BE2C (cell line): ENCODE results near the gene C1QL3.

Source experiments
- DNase-seq: peaks from one replicate; pipeline ENCODE4 v3.0.0-alpha.2; 2020
- H3K27me3 ChIP-seq: fragments of 250-450 bp; sonication (Bioruptor Pico); 2 replicates; pipeline ENCODE4 v1.5.1; 2020; ENCODE audit warnings: mild to moderate bottlenecking
- H3K36me3 ChIP-seq: fragments of 250-450 bp; sonication (Bioruptor Pico); 2 replicates; pipeline ENCODE4 v1.5.1; 2020; ENCODE audit warnings: mild to moderate bottlenecking
- H3K4me1 ChIP-seq: fragments of 250-450 bp; sonication (Bioruptor Pico); 2 replicates; pipeline ENCODE4 v1.5.1; 2020
- H3K4me3 ChIP-seq: 2 replicates; pipeline ENCODE4 v1.5.1; 2011; ENCODE audit warnings: low read depth, low read length
- H3K9me3 ChIP-seq: fragments of 250-450 bp; sonication (Bioruptor Pico); 2 replicates; pipeline ENCODE4 v1.5.1; 2020
- CTCF ChIP-seq: IDR thresholded peaks from 2 replicates; pipeline ENCODE4 v1.5.1; 2012; ENCODE audit warnings: mild to moderate bottlenecking, low read depth, low read length

Gene C1QL3

GRCh38 chr10:16547973-16548372, 26.3 kb upstream of the C1QL3 start:
- H3K36me3 ChIP-seq, result no peaks in the 10 kb centered on the region
- TF ChIP-seq CTCF, result no peak
- no peaks in the 10 kb centered on the region for H3K4me1 ChIP-seq
- no peaks in the 10 kb centered on the region for H3K9me3 ChIP-seq
- H3K27me3 ChIP-seq, result no peaks in the 10 kb centered on the region
- no peak for DNase-seq
- no peak overlapping the region for H3K4me3 ChIP-seq

- no peaks in the 10 kb centered on the region for H3K4me1 ChIP-seq
- H3K36me3 ChIP-seq, result no peaks in the 10 kb centered on the region
- TF ChIP-seq CTCF, result peak; percentile 73
- H3K4me3 ChIP-seq, result no peak overlapping the region
- peak; percentile 10 for DNase-seq
- H3K27me3 ChIP-seq, result no peaks in the 10 kb centered on the region
- H3K9me3 ChIP-seq, result no peaks in the 10 kb centered on the region
Observed at GRCh38 chr10:16545116-16545736, 23.5 kb upstream of the C1QL3 start.

- Histone ChIP-seq H3K4me3 (no peak overlapping the region), H3K9me3 (no peaks in the 10 kb centered on the region), H3K4me1 (no peaks in the 10 kb centered on the region), H3K27me3 (no peaks in the 10 kb centered on the region), H3K36me3 (no peaks in the 10 kb centered on the region)
- DNase-seq, result no peak
- no peak for TF ChIP-seq CTCF
Observed at GRCh38 chr10:16544591-16544990, 22.9 kb upstream of the C1QL3 start.

GRCh38 chr10:16544099-16544498, 22.4 kb upstream of the C1QL3 start:
- Histone ChIP-seq H3K4me3 (no peak overlapping the region), H3K27me3 (no peaks in the 10 kb centered on the region), H3K4me1 (no peaks in the 10 kb centered on the region), H3K9me3 (no peaks in the 10 kb centered on the region), H3K36me3 (no peaks in the 10 kb centered on the region)
- TF ChIP-seq CTCF, result no peak
- no peak for DNase-seq

GRCh38 chr10:16536155-16536554, 14.5 kb upstream of the C1QL3 start:
- H3K4me1 ChIP-seq, result no peaks in the 10 kb centered on the region
- H3K4me3 ChIP-seq, result no peak overlapping the region
- no peaks in the 10 kb centered on the region for H3K9me3 ChIP-seq
- no peak for DNase-seq
- H3K27me3 ChIP-seq, result no peaks in the 10 kb centered on the region
- TF ChIP-seq CTCF, result no peak
- no peaks in the 10 kb centered on the region for H3K36me3 ChIP-seq

- no peak for DNase-seq
- peaks cover 5% of the 10 kb centered on the region for H3K27me3 ChIP-seq
- H3K36me3 ChIP-seq, result no peaks in the 10 kb centered on the region
- H3K4me3 ChIP-seq, result no peak overlapping the region
- H3K4me1 ChIP-seq, result no peaks in the 10 kb centered on the region
- no peaks in the 10 kb centered on the region for H3K9me3 ChIP-seq
- TF ChIP-seq CTCF, result no peak
Observed at GRCh38 chr10:16529853-16530252, 8.2 kb upstream of the C1QL3 start.
